HepG2 (cell line): ENCODE measurements around the gene RAB15. TPM values are rescaled to one million over a fixed set of nuclear protein-coding genes. Genes with fewer than 3 reads are reported as not detected.

Source experiments
- KIAA2018 ChIP-seq: sonication (generic); formaldehyde crosslinking; IDR thresholded peaks from 2 replicates; pipeline ENCODE4 v1.5.0; 2020; ENCODE audit warnings: mild to moderate bottlenecking, missing genetic modification reagents, borderline replicate concordance
- polyA plus RNA-seq, 8 experiments: library from polyadenylated mRNA; depleted of rRNA in 3 of 8; stranded (reverse) in 7 of 8; unstranded in 1 of 8; fragments of >200 nt; fragmentation: Illumina TruSeq in 4 of 8; extraction: Trizol in 4 of 8; gene quantifications; 2 replicates each; pipeline versions ENCODE4 v1.2.1 to v1.2.3, GENCODE V29; 2011 to 2016; ENCODE audit warnings: low read depth in 4 of 8, missing spikeins in 1 of 8, mixed read lengths in 1 of 8; ENCODE audit not compliant: insufficient read depth in 1 of 8
- total RNA-seq, 5 experiments: library from RNA; depleted of rRNA; stranded (reverse); fragments of >200 nt; fragmentation: Illumina TruSeq; extraction: Trizol; gene quantifications; 2 replicates each; pipeline ENCODE4 v1.2.3, GENCODE V29; 2016; ENCODE audit warnings: low read depth in 1 of 5
- TF ChIP-seq, protein P1 (sequence below): sonication (generic); formaldehyde crosslinking; IDR thresholded peaks from 2 replicates; pipeline ENCODE4 v1.5.1; 2020; ENCODE audit warnings: missing genetic modification reagents, mild to moderate bottlenecking, borderline replicate concordance
- TF ChIP-seq, protein P2 (sequence below): sonication (generic); formaldehyde crosslinking; conservative IDR thresholded peaks from 2 replicates; pipeline ENCODE4 v1.4.0; 2020; ENCODE audit warnings: missing genetic modification reagents

Gene RAB15
- total and polyA plus RNA-seq, 2 of the 13 experiments (the other 11 are each of a cell fraction or from before 2014, with no cell fraction given), result 7.4 to 18.5 TPM

GRCh38 chr14:64987438-64987767, 15.3 kb upstream of the RAB15 start (continued):
- TF ChIP-seq KIAA2018 (CRISPR knock-in tag), result no peak
- TF ChIP-seq, protein P1, sequence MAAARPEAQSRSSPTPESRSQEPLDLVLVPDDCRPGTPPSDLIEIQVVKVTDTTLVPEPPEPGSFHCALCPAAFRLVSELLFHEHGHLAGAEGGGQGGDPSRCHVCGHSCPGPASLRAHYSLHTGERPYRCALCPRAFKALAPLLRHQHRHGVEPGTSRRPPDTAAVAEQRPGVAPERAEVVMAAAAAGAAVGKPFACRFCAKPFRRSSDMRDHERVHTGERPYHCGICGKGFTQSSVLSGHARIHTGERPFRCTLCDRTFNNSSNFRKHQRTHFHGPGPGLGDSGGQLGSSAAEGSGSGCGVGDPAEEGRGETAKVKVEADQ (CRISPR knock-in tag), result no peak
- TF ChIP-seq, protein P2, sequence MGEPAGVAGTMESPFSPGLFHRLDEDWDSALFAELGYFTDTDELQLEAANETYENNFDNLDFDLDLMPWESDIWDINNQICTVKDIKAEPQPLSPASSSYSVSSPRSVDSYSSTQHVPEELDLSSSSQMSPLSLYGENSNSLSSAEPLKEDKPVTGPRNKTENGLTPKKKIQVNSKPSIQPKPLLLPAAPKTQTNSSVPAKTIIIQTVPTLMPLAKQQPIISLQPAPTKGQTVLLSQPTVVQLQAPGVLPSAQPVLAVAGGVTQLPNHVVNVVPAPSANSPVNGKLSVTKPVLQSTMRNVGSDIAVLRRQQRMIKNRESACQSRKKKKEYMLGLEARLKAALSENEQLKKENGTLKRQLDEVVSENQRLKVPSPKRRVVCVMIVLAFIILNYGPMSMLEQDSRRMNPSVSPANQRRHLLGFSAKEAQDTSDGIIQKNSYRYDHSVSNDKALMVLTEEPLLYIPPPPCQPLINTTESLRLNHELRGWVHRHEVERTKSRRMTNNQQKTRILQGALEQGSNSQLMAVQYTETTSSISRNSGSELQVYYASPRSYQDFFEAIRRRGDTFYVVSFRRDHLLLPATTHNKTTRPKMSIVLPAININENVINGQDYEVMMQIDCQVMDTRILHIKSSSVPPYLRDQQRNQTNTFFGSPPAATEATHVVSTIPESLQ, result 0 out of 2 replicates have a peak, but pooled peaks have one; percentile 2
